OCI-LY1 (cell line): Measurements from ENCODE around the gene SLC6A4.

Experiments used
- CTCF ChIP-seq: fragments of 200-600 bp; sonication (generic), shearing (Covaris generic); IDR thresholded peaks from 2 replicates; pipeline ENCODE4 v1.5.1; 2017; ENCODE audit warnings: mild to moderate bottlenecking, antibody characterized with exemption, low read length, moderate library complexity, mixed read lengths
- EZH2 ChIP-seq: fragments of 200-600 bp; sonication (generic), shearing (Covaris generic); IDR thresholded peaks from 2 replicates; pipeline ENCODE4 v1.8.0; 2017; ENCODE audit warnings: borderline replicate concordance, mixed run types, mild to moderate bottlenecking, antibody characterized with exemption, low read length, moderate library complexity, mixed read lengths

DNA sequence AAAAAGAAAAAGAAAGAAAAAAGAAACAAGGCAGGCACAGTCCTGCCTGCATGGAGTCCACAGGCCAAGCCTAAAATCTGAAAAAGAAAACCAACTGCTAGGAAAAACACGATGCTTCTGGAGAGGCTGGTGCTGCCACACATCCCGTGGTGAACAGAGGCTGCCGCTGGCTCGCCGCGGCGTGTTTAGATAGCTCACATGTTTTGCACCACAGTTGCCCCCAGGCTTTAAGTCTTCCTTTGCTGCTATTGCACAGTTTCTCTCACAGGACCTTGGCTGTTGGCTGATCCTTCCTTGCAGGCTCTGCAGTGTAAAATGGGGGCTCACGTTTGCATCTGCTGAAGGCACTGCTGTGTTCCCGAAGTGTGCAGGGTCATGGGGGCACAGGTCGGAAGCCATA is 8.6 kb downstream of the SLC6A4 start:
- TF ChIP-seq CTCF (no peak), EZH2 (no peak)
